K562 (cell line): ENCODE results near the gene OR1N1. TPM values are rescaled to one million over a fixed set of nuclear protein-coding genes. Genes with fewer than 3 reads are reported as not detected.

Experiments used
- ATAC-seq: fragments of 200-7000 bp; cut with Tn5 transposase; 3 replicates; pipeline ENCODE4 v1.9.1; 2020; ENCODE audit warnings: moderate library complexity
- BruUV-seq: library from RNA; stranded (reverse); fragments of 400-500 nt; replicated peaks from 2 replicates; lab custom pipeline; 2021; lab: Mats Ljungman, UMichigan
- CTCF ChIA-PET: fragments of 300-600 bp; formaldehyde crosslinking; extraction: SDS; loops from one replicate; lab custom pipeline; 2021; ENCODE audit warnings: low intra/inter-chr PET ratio; lab: Yijun Ruan, JAX
- POLR2A ChIA-PET: fragments of 300-600, 350-650 bp; sonication (Branson Sonifier 250); formaldehyde crosslinking; extraction: SDS; loops from one replicate; lab custom pipeline; 2021; ENCODE audit warnings: antibody characterized with exemption, inconsistent platforms; lab: Yijun Ruan, JAX
- DNase-seq, 4 experiments: peaks; one replicate each; pipeline versions ENCODE4 v3.0.0 to v3.0.0-alpha.2; 2011 to 2018; ENCODE audit warnings: low spot score in 3 of 4, mixed read lengths in 3 of 4; ENCODE audit errors: extremely low read depth in 1 of 4
- FAIRE-seq: peaks from 2 replicates; lab custom pipeline; 2011; peaks lifted over from hg19 to GRCh38; lab: Jason Lieb, UNC
- H2AFZ ChIP-seq: 2 replicates; pipeline ENCODE4 v1.6.0; 2011; ENCODE audit warnings: low read depth, low read length, control low read depth, inconsistent platforms
- H3K27ac ChIP-seq: fragments of 200-600 bp; 3 replicates; pipeline ENCODE4 v1.8.0; 2011; ENCODE audit warnings: low read depth, mild to moderate bottlenecking, control low read depth, inconsistent platforms, low read length, moderate library complexity, mixed read lengths; ENCODE audit errors: extremely low read depth
- H3K27me3 ChIP-seq, 2 experiments: fragments of 300-600 bp in 1 of 2; 2 replicates in 1 of 2; 3 replicates in 1 of 2; pipeline versions ENCODE4 v1.6.0 to v1.8.0; 2011; ENCODE audit warnings: inconsistent platforms in 2 of 2, low read length in 2 of 2, mild to moderate bottlenecking in 1 of 2, mixed read lengths in 1 of 2, moderate library complexity in 1 of 2; ENCODE audit not compliant: control insufficient read depth in 2 of 2, insufficient read depth in 2 of 2
- H3K36me3 ChIP-seq: fragments of 300-600 bp; 3 replicates; pipeline ENCODE4 v1.8.0; 2011; ENCODE audit warnings: mild to moderate bottlenecking, low read length, inconsistent platforms; ENCODE audit not compliant: control insufficient read depth, insufficient read depth
- H3K4me1 ChIP-seq, 2 experiments: fragments of 200-600 bp in 1 of 2; replicated peaks in 1 of 2; 2 replicates in 1 of 2; 3 replicates in 1 of 2; pipeline versions ENCODE4 v1.5.1 to v1.8.0; 2011; ENCODE audit warnings: inconsistent platforms in 2 of 2, low read length in 2 of 2, mild to moderate bottlenecking in 1 of 2, mixed read lengths in 1 of 2, moderate library complexity in 1 of 2; ENCODE audit not compliant: control insufficient read depth in 2 of 2, insufficient read depth in 2 of 2
- H3K4me2 ChIP-seq: 2 replicates; pipeline ENCODE4 v1.6.1; 2011; ENCODE audit warnings: low read length, control low read depth, inconsistent platforms, mixed read lengths; ENCODE audit not compliant: insufficient read depth
- H3K4me3 ChIP-seq: fragments of 200-600 bp; sonication (generic), shearing (Covaris generic); 2 replicates; pipeline ENCODE4 v1.5.1; 2016; ENCODE audit warnings: control low read depth, inconsistent platforms
- H3K79me2 ChIP-seq: fragments of 200-600 bp; 3 replicates; pipeline ENCODE4 v1.8.0; 2011; ENCODE audit warnings: low read length, inconsistent platforms; ENCODE audit not compliant: control insufficient read depth, insufficient read depth
- H3K9ac ChIP-seq, 2 experiments: 2 replicates each; pipeline versions ENCODE4 v1.6.0 to v1.6.1; 2011; ENCODE audit warnings: low read depth in 2 of 2, low read length in 2 of 2, control low read depth in 1 of 2, inconsistent platforms in 1 of 2, mild to moderate bottlenecking in 1 of 2, mixed read lengths in 1 of 2; ENCODE audit not compliant: insufficient read depth in 1 of 2
- H3K9me1 ChIP-seq: one replicate; pipeline ENCODE4 v1.6.0; 2011; ENCODE audit warnings: inconsistent platforms, mild to moderate bottlenecking, low read length, moderate library complexity; ENCODE audit not compliant: control insufficient read depth, insufficient read depth
- H3K9me3 ChIP-seq: replicated peaks from 2 replicates; pipeline ENCODE4 v1.5.1; 2011; ENCODE audit warnings: low read depth, low read length, inconsistent platforms; ENCODE audit not compliant: control insufficient read depth, insufficient read depth
- H4K20me1 ChIP-seq: replicated peaks from 2 replicates; pipeline ENCODE4 v1.6.1; 2011; ENCODE audit warnings: low read length, inconsistent platforms, mixed read lengths; ENCODE audit not compliant: control insufficient read depth, insufficient read depth
- CCNT2 ChIP-seq: IDR thresholded peaks from 2 replicates; pipeline ENCODE4 v1.6.1; 2011; ENCODE audit warnings: borderline replicate concordance, low read depth, mild to moderate bottlenecking, moderate library complexity, mixed read lengths, low read length; ENCODE audit not compliant: insufficient read length; ENCODE audit errors: extremely low read depth
- ETV6 ChIP-seq, 3 experiments: fragments of 150-350 bp in 1 of 3; sonication (generic) in 1 of 3; formaldehyde crosslinking in 1 of 3; IDR thresholded peaks; 2 replicates each; pipeline versions ENCODE4 v1.6.1 to v1.8.0; 2014 to 2022; ENCODE audit warnings: borderline replicate concordance in 2 of 3, low read depth in 2 of 3, antibody characterized with exemption in 1 of 3, low read length in 1 of 3, mild to moderate bottlenecking in 1 of 3, missing genetic modification reagents in 1 of 3
- ZFP1 ChIP-seq: fragments of 450-650 bp; formaldehyde crosslinking; IDR thresholded peaks from 2 replicates; pipeline ENCODE4 v1.4.0; 2020; ENCODE audit warnings: mild to moderate bottlenecking, mixed read lengths
- WGBS: fragments of 100-300 bp; shearing (Covaris generic); methylation state at CpG from one replicate; pipeline ENCODE4 v1.1.6; 2016; ENCODE audit warnings: low coverage, mixed read lengths; ENCODE audit not compliant: insufficient coverage; ENCODE audit errors: missing lambda C conversion rate; 5-methylcytosine and 5-hydroxymethylcytosine counted together
- in situ Hi-C: fragments of 300-500 bp; cut with MboI; formaldehyde crosslinking; loops from 4 replicates; pipeline ENCODE4 v1.15.0; 2018; ENCODE audit warnings: inconsistent platforms, mixed read lengths
- intact Hi-C: fragments of 100-400 bp; cut with micrococcal nuclease; formaldehyde crosslinking; loops from 2 replicates; pipeline ENCODE4 v1.14.2; 2022
- polyA plus RNA-seq, 8 experiments: library from polyadenylated mRNA; depleted of rRNA in 4 of 8; stranded (reverse) in 5 of 8; unstranded in 3 of 8; fragments of >200 nt; fragmentation: Nextera tagmentation in 2 of 8; fragmentation: Illumina TruSeq in 1 of 8; extraction: Ambion mirVana in 2 of 8; extraction: Trizol in 1 of 8; gene quantifications; 2 replicates each; pipeline versions ENCODE4 v1.2.1 to v1.2.3, GENCODE V29; 2011 to 2014; ENCODE audit warnings: inconsistent platforms in 1 of 8, missing spikeins in 1 of 8
- total RNA-seq, 7 experiments: library from RNA; depleted of rRNA in 6 of 7; stranded (reverse); fragments of >200 nt in 6 of 7; fragmentation: Illumina TruSeq in 2 of 7; extraction: Trizol in 2 of 7; gene quantifications; 2 replicates each; pipeline versions ENCODE4 v1.2.1 to v1.2.3, GENCODE V29; 2011 to 2021; ENCODE audit warnings: low replicate concordance in 1 of 7

OR1N1 gene
- total and polyA plus RNA-seq, 9 of the 15 experiments (the other 6 are each of a cell fraction or from before 2014, with no cell fraction given) = not detected

DNA sequence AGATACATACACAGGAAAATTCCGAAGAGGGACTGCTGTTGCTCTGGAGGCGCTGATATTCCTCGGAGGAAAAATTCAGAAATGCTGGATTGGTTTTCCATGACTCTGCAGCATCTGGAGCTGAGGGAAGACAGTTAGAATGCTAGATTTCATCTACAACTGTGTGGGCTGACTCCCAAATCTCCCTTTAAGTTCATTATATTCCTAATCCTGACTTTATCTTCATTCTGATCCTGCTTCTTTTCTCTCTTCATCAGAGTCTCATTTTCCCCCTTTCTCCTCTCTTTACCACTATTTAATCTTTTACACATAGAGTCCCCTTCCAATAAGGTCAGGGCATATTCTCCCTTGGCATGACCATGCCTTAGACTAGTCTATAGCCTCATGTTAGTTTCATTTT lies at the start of gene OR1N1 (continued):
- no peak for TF ChIP-seq ETV6 (IDR thresholded peaks at IDR 0.05; ENCODE audit: borderline replicate concordance in 1 of 2, low read depth in 2 of 2, low read length in 1 of 2)
- TF ChIP-seq ETV6 (CRISPR knock-in tag; IDR thresholded peaks at IDR 0.05; ENCODE audit: borderline replicate concordance) = no peak

- Histone ChIP-seq H3K36me3 (no peaks in the 10 kb centered on the region), H3K27ac (no peak overlapping the region), H3K9ac (no peak overlapping the region), H3K4me1 (no peaks in the 10 kb centered on the region; a peak in 2 of 5 replicates), H3K4me3 (no peak overlapping the region), H3K9me3 (no peaks in the 10 kb centered on the region; the same call in 1 of the 2 replicates), H3K27me3 (no peaks in the 10 kb centered on the region), H3K9me1 (no peaks in the 10 kb centered on the region), H3K79me2 (no peaks in the 10 kb centered on the region), H4K20me1 (no peaks in the 10 kb centered on the region), H2AFZ (0 out of 2 replicates have a peak overlapping the region, but pooled peaks have one; percentile 38), H3K4me2 (no peak overlapping the region)
- POLR2A ChIA-PET = no interaction called here
- intact Hi-C loops = no loop called here
- FAIRE-seq (no peak), DNase-seq (no peak), ATAC-seq (no peak)
- CTCF ChIA-PET = no interaction called here
- in situ Hi-C loops = no loop called here
- WGBS = 9% methylated on average over 2 of the region's 2 CpGs
- BruUV-seq = no TSS peak
- TF ChIP-seq CCNT2 (no peak), ZFP1 (CRISPR knock-in tag) (no peak)
- TF ChIP-seq, all 486 proteins: peak for 0
These were observed 45.4 kb upstream of the OR1N1 start for GRCh38 chr9:122572456-122572855.
